IPS-NIHi7 (cell line): ENCODE results near the gene ZNF532.

ENCODE experiments used
- DNase-seq: peaks from one replicate; pipeline ENCODE4 v3.0.0; 2012; ENCODE audit warnings: mixed read lengths; ENCODE audit errors: extremely low spot score

The ZNF532 gene

GRCh38 chr18:58947136-58947732 lies 82.6 kb downstream of the ZNF532 start:
- DNase-seq: no peak

- no peak for DNase-seq
These were observed 84.4 kb downstream of the ZNF532 start for GRCh38 chr18:58949031-58949430.

GRCh38 chr18:58951986-58952702 lies 87.5 kb downstream of the ZNF532 start:
- DNase-seq: no peak

- DNase-seq: no peak
These were observed 88.2 kb downstream of the ZNF532 start for GRCh38 chr18:58952858-58953257.

GRCh38 chr18:58953627-58954026 lies 89.0 kb downstream of the ZNF532 start:
- no peak for DNase-seq

GRCh38 chr18:58955001-58955400 lies 90.3 kb downstream of the ZNF532 start:
- no peak for DNase-seq

GRCh38 chr18:58955738-58956137 lies 91.1 kb downstream of the ZNF532 start:
- DNase-seq: no peak

- no peak for DNase-seq
These were observed 94.0 kb downstream of the ZNF532 start for GRCh38 chr18:58958628-58959027.

- DNase-seq: no peak
These were observed 95.8 kb downstream of the ZNF532 start for GRCh38 chr18:58960508-58960907.

GRCh38 chr18:58960946-58961722 lies 96.5 kb downstream of the ZNF532 start:
- DNase-seq: no peak

- DNase-seq: no peak
These were observed 97.7 kb downstream of the ZNF532 start for GRCh38 chr18:58962336-58962735.

GRCh38 chr18:58965291-58966004 lies 100.8 kb downstream of the ZNF532 start:
- no peak for DNase-seq

GRCh38 chr18:58966005-58966677 lies 101.5 kb downstream of the ZNF532 start:
- DNase-seq: no peak

GRCh38 chr18:58966704-58967103 lies 102.0 kb downstream of the ZNF532 start:
- DNase-seq: no peak

GRCh38 chr18:58967751-58968254 lies 103.1 kb downstream of the ZNF532 start:
- DNase-seq: no peak

GRCh38 chr18:58970943-58971790 lies 106.5 kb downstream of the ZNF532 start:
- no peak for DNase-seq

GRCh38 chr18:58975296-58975695 lies 110.6 kb downstream of the ZNF532 start:
- DNase-seq: no peak

GRCh38 chr18:58975781-58976180 lies 111.1 kb downstream of the ZNF532 start:
- DNase-seq: no peak

GRCh38 chr18:58977223-58977622 lies 112.5 kb downstream of the ZNF532 start:
- no peak for DNase-seq

- no peak for DNase-seq
These were observed 113.1 kb downstream of the ZNF532 start for GRCh38 chr18:58977801-58978200.
